GM21825 (cell line): ENCODE measurements around the gene OR4F15.

Experiments used
- ATAC-seq: cut with Tn5 transposase; IDR thresholded peaks from one replicate; pipeline ENCODE4 v1.9.1; 2021; ENCODE audit warnings: mild to moderate bottlenecking, moderate library complexity; ENCODE audit not compliant: unreplicated experiment

OR4F15 gene

DNA sequence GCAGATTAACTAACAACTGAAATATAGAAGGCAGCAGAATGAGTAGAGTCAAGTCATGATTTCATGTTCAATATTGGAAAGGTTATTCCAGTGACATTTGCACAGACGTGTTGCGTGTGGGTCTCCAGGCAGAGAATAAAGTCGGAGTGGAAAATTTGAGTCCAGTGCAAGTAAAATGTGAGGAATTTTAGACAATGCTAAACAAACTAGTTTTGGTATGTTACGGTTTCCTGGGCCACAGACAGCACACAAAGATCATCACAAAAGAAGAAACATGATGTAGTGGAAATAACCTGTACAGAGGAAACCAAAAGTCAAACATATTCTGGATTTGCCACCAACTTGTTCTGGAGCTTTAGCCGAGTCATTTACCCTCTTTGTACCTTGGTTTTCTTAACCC lies 8.3 kb upstream of the OR4F15 start:
- no peak for ATAC-seq

DNA sequence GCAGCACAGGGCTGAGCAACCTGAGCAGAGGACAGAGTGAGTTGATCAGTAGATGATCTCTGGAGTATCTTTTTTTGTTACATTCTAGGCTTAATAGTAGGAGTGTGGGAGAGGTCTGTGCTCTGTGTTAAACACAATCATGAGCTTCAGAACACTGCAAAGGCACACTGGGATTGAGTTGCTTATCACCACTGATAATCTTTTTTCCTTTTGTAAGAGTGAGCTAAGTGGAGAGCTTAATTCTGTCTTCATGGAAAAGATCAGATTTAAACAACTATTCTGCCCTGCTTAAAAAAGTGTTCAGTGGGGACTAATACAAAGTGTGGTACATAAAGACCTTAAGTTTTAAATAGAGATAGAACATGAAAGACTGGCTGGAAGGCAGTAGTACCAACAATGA lies 7.6 kb upstream of the OR4F15 start:
- ATAC-seq: no peak

DNA sequence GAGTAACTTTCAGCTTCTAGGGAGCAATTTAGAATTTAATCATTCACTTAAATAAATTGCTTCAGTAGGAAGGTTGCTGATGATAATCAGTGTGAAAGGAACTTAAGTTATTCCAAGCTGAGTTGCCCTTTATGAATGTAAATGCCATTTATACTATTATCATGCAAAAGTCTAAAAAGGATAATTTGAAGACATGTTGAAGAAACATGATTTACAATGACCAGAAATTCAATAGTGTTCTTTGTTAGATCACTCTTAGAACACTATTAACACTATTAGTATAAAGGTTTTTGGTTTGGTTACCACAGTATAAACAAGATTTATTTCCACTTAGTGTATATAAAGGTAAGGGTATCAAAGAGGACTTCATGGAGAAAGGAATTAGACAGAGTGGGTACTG lies 7.1 kb upstream of the OR4F15 start:
- ATAC-seq: no peak

DNA sequence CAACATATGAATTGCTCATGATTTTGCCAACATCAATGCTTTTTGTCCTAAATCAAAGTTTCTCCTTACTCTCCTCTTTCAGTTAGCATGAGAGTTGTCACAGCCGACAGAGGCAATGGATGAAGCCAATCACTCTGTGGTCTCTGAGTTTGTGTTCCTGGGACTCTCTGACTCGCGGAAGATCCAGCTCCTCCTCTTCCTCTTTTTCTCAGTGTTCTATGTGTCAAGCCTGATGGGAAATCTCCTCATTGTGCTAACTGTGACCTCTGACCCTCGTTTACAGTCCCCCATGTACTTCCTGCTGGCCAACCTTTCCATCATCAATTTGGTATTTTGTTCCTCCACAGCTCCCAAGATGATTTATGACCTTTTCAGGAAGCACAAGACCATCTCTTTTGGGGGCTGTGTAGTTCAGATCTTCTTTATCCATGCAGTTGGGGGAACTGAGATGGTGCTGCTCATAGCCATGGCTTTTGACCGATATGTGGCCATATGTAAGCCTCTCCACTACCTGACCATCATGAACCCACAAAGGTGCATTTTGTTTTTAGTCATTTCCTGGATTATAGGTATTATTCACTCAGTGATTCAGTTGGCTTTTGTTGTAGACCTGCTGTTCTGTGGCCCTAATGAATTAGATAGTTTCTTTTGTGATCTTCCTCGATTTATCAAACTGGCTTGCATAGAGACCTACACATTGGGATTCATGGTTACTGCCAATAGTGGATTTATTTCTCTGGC lies 6.2 kb upstream of the OR4F15 start:
- no peak for ATAC-seq

DNA sequence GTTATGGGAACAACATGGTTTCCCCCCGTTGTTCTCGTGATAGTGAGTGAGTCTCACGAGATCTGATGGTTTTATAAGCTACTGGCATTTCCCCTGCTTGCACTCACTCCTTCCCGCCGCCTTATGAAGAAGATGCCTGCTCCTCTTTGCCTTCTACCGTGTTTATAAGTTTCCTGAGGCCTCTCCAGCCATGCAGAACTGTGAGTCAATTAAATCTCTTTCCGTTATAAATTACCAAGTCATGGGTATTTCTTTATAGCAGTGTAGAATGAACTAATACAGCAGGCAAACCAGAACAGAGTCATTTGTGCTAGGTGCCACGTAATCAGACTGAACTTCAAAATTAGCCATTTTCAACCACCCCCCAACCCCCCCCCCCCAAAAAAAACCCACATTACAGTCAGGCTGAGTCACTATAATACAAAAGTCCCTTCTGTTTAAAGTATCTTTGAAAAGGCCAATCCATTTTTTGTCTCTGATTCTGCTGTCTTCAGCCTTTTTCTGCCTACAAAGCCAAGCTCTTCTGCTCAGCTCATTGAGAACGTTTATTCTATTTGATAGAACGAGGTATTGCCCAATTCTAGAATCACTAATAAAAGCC lies 4.6 kb upstream of the OR4F15 start:
- ATAC-seq: no peak

DNA sequence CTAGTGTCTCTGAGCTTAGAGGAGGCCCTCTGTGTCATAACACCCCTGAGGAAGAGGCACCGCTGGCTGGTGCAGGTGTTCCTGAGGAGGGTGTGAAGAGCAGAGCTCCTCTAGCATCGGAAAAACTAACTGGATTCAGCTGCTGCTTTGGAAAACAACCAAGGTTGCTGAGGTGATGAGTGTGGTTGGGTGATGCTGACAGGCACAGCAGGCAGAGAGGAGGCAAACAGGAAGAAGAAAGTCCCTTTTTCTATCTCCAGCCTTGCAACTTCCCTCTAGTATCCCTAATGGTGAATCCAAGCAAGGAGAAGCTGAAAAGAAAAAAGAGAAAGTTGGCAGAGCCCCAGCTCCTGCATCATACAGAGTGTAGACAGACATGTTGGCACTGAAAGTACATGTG lies 3.8 kb upstream of the OR4F15 start:
- no peak for ATAC-seq

DNA sequence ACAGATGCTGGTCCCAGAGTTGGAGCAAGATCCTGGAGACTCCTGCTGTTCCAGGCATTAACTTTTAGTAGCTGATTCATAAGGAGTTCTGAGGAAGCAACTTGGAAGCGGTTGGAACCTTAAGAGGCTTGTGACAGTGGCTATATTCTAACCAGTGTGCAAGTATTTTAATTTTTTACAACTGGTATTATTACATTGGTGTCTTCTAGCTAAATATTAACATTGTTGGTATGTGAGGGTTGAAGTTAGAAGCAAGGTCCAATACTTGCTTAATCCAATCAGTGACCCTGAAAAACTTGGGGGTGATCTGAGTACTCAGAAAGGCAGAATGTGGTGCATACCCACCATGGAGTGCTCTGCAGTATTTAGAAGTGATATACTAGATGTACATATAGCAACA lies 1.5 kb upstream of the OR4F15 start:
- ATAC-seq: no peak

DNA sequence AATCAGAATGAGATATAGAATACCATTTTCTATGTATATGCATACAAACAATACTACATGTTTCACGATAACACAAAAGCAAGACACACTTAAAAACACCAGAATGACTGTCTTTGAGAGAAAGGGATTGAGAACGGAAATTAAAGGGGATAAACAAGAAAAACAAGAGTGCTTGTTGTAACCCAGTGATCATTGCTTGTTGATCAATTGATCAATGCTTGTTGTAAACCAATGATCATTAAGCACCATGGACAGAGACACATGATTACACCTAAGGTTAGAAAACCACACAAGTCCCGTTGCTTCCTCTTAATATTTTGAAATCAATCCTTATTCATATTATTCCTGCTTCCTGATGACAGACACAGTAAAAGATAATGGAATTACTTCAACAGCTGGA lies 1.1 kb upstream of the OR4F15 start:
- ATAC-seq: no peak

DNA sequence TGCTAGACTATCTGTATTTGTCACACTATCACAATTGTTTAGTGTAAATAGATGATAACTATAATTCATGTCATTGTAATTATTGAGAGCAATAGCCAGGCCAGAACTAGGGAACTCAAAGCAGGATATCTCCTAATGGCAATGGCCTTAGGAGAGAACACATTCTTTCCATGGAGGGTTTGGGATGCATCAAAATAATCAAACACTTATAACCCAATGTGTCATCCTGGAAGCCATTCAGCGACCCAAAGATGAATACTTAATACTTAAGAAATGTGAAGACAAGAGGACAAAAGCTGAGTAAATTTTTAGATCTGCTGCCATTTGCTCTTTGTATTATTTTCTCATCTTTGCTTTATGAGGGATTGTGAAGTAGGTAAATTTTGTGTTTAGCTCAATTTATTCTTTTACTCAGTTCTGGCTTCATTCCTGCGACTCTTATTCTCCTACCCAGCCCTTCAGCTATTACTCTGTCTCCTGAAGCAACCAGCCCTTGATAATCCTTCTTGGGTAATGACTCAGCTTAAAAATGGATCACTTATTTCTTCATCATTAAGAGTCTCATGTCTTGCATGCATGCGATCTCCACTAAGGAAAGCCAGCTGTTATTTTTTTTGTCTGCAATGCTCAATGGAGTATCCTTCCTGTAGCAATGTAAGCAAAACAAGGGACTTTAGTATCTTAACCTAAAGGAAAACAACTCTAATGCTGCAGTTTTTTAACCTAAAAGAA lies 2.0 kb downstream of the OR4F15 start:
- ATAC-seq: no peak

DNA sequence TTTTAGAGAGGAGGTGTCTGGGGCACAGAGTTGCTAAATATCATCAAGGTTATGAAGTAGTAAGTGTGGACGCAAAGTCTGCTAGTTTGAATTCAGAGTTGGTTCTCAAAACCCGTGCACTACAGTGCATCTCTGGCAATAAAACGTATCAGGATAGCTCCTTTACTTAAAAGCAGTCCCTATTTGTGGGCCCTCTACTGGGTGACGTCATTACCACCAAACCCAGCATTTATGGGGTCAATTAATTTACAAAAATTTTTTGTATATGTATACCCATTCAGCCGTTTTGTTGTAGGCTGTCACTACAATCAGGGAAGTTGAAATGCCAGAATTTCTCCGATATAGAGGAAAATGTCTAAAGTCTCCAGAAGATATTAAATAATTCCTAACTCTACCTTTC lies 8.8 kb downstream of the OR4F15 start:
- no peak for ATAC-seq

DNA sequence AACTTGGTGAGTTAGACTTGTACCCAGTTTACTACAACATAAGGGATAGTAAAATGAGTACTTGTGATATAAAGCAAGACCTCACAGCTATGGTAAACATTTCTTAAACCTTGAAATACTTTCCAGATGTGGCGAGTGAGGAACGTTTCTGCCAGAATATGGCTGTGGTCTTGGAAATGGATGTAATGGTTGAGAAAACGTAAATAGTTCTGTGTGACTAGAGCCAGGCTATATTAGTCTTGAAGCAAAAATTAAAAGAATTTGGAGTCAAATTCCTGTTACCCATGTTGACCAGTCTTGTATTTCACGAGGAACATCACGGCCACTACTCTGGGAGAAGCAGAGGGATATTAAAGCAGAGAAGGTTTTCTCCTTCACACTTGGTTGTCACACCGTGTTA lies 15.3 kb downstream of the OR4F15 start:
- no peak for ATAC-seq

DNA sequence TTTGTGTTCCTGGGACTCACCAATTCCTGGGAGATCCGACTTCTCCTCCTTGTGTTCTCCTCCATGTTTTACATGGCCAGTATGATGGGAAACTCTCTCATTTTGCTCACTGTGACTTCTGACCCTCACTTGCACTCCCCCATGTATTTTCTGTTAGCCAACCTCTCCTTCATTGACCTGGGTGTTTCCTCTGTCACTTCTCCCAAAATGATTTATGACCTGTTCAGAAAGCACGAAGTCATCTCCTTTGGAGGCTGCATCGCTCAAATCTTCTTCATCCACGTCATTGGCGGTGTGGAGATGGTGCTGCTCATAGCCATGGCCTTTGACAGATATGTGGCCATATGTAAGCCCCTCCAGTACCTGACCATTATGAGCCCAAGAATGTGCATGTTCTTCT lies 16.8 kb downstream of the OR4F15 start:
- ATAC-seq: no peak

DNA sequence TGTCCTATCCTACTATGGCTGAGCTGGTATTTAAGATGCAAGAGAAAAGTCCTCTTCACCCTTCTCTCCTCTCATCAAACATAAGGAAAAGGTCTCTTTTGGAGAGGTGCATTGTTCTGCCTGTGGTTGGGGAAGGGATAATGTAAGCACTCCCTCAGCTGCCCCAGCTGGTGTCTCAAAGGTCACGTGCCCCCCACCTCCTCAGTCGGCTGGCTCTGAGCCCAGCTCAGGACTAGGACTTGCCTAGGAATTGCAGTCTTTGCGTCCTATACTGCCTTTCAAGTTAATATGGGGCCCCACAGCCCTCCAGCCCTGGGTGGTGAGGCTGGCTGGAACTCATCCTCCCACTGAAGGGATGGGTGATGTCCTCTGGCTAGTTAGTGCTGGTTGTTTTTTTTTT lies 29.7 kb downstream of the OR4F15 start:
- no peak for ATAC-seq

DNA sequence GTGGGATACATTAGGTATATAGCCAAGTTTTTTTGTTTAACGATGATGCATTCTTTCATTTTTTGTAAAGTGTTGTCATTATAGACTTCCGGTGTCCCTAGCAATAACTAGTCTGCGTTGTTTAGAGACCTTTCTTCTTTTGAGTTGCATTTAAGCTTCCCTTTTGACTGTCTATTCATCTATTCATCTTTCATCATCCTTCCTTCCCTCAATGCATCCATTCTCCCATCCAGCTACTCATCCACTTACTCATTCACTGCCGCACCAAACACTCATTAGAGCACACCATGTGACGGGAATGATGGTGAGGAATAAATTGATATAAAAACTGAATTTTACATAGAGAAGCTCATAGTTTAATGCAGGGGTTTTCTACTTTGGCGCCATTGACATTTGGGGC lies 32.9 kb downstream of the OR4F15 start:
- no peak for ATAC-seq

DNA sequence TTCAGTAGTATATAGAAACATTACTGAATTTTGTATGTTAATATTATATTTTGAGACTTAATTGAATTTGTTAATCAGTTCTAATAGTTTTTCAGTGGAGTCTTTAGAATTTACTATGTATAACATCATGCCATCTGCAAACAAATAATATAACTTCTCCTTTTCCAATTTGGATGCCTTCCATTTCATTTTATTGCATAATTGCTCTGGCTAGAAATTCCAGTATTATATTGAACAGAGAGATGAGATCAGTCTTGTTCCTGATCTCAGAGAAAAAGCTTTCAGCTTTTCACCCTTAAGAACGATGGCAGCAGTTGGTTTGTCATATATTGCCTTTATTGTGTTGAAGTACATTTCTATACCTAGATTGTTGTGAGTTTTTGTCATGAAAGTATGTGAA lies 40.4 kb downstream of the OR4F15 start:
- no peak for ATAC-seq
